ENCODE data around the gene USP32.
"Not testable (repeated sequence)": the region's sequence is repeated elsewhere in the genome, so short reads cannot be mapped to it uniquely, and the experiment has no call there.

- not testable (repeated sequence) for TF ChIP-seq EZH2 (IDR thresholded peaks at IDR 0.05; ENCODE audit: low read depth); CTCF (conservative IDR thresholded peaks at IDR 0.05)
Observed at GRCh38 chr17:60186846-60187745, 204.8 kb downstream of the USP32 start.
